MM.1S (cell line): ENCODE data around the gene MFRP.

Source experiments
- EZH2 ChIP-seq: fragments of 300-600 bp; sonication (generic); optimal IDR thresholded peaks from 2 replicates; pipeline ENCODE3; 2017; ENCODE audit warnings: low read depth, mild to moderate bottlenecking, antibody characterized with exemption, low read length, mixed read lengths
- TF ChIP-seq, protein P1 (sequence below): fragments of 300-600 bp; sonication (generic); IDR thresholded peaks from 2 replicates; pipeline ENCODE4 v1.5.1; 2016; ENCODE audit warnings: antibody characterized with exemption, low read length, mixed read lengths

DNA sequence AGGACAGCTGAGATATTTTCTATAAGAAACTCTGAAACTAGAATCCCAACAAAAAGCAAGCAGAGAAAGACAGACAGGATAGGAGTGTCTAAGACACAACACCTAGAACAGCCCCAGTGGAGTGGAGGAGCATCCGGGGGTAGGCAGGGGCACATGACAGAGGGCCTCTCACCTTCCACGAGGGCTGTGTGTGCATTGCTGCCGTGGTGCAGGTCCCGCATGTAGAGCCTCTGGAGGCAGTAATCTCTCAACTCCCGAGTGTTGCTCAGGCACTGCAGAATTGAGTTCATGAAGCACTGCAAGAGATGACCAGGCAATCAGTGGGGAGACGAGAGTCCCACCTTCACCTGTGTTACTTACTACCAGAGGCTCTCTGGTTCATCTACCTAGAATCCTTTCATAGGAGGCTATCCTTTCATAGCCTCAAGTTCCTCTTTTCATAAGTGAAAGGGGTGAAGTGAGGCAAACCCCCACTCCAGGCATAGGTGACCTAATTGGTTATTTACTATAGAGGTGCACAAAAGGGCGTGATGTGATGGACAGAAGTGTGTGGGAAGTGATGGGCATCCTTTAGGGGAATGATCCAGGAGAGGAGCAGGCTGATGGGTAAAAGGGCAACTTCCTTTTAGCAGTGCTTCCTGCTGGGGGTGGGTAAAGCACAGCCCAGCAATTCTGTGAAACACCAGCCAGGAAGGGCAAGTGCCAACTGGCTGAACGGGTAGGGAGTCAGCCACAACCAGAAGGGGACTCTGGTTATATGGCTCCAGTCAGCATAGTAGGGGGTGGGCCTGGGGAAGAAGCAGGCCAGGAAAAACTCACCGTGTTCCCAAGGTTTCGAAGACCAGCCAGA is 13.1 kb upstream of the MFRP start:
- TF ChIP-seq, protein P1, sequence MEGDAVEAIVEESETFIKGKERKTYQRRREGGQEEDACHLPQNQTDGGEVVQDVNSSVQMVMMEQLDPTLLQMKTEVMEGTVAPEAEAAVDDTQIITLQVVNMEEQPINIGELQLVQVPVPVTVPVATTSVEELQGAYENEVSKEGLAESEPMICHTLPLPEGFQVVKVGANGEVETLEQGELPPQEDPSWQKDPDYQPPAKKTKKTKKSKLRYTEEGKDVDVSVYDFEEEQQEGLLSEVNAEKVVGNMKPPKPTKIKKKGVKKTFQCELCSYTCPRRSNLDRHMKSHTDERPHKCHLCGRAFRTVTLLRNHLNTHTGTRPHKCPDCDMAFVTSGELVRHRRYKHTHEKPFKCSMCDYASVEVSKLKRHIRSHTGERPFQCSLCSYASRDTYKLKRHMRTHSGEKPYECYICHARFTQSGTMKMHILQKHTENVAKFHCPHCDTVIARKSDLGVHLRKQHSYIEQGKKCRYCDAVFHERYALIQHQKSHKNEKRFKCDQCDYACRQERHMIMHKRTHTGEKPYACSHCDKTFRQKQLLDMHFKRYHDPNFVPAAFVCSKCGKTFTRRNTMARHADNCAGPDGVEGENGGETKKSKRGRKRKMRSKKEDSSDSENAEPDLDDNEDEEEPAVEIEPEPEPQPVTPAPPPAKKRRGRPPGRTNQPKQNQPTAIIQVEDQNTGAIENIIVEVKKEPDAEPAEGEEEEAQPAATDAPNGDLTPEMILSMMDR = no peak
- no peak for TF ChIP-seq EZH2
